Measurements from ENCODE around the gene CA12.

GRCh38 chr15:63374686-63375520 is 6.7 kb downstream of the CA12 start:
- TF ChIP-seq CTCF (conservative IDR thresholded peaks at IDR 0.05; ENCODE audit: low read depth, low read length) (no peak), EZH2 (IDR thresholded peaks at IDR 0.05; ENCODE audit: low read length, unreplicated experiment) (no peak)

Measured in PC-3 (cell line).